HCT116 (cell line): ENCODE results near the gene TRPM4.

ENCODE experiments used
- EGR1 ChIP-seq: IDR thresholded peaks from 2 replicates; pipeline ENCODE4 v1.6.1; 2012; ENCODE audit warnings: low read depth
- TF ChIP-seq, protein P1 (sequence below), 3 experiments: fragments of 200-600 bp in 1 of 3; sonication (generic) in 1 of 3; IDR thresholded peaks in 2 of 3; conservative IDR thresholded peaks in 1 of 3; 2 replicates each; pipeline ENCODE4 v1.5.1; 2012 to 2017; ENCODE audit warnings: low read depth in 2 of 3, low read length in 2 of 3, antibody characterized with exemption in 1 of 3, borderline replicate concordance in 1 of 3, control low read depth in 1 of 3, mild to moderate bottlenecking in 1 of 3, mixed read lengths in 1 of 3, mixed run types in 1 of 3, moderate library complexity in 1 of 3; ENCODE audit not compliant: insufficient read depth in 1 of 3
- TF ChIP-seq, protein P2 (sequence below): IDR thresholded peaks from 2 replicates; pipeline ENCODE4 v1.6.1; 2011; ENCODE audit warnings: mild to moderate bottlenecking, low read length, moderate library complexity; ENCODE audit not compliant: insufficient replicate concordance; ENCODE audit errors: extremely low read depth

DNA sequence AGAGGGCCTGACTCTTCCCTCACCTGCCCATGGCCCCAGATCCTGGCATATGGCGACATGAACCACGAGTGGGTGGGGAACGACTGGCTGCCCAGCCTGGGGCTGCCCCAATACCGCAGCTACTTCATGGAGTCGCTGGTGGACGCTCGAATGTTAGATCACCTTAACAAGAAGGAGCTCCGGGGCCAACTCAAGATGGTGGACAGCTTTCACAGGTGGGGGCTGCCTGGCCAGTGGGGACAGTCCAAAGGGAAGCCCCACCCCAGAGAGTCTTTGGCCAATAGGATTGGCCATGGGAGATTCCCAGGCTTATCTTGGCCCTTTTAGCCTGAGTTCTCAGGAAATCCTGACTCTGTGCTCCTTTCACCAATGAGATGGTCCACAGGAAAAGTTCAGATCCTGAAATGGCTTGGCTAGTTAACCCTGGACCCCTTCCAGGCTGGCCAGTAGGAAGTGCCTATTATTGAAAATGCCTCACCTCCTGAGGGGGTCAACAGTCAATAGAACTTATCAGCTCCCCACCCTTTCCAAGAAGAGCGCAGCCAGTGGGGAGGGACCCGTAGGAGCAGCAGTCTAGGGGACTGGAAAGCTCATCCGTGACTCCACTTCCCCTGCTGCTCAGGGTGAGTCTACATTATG is 9.4 kb upstream of the TRPM4 start:
- TF ChIP-seq EGR1: no peak
- TF ChIP-seq, protein P1, sequence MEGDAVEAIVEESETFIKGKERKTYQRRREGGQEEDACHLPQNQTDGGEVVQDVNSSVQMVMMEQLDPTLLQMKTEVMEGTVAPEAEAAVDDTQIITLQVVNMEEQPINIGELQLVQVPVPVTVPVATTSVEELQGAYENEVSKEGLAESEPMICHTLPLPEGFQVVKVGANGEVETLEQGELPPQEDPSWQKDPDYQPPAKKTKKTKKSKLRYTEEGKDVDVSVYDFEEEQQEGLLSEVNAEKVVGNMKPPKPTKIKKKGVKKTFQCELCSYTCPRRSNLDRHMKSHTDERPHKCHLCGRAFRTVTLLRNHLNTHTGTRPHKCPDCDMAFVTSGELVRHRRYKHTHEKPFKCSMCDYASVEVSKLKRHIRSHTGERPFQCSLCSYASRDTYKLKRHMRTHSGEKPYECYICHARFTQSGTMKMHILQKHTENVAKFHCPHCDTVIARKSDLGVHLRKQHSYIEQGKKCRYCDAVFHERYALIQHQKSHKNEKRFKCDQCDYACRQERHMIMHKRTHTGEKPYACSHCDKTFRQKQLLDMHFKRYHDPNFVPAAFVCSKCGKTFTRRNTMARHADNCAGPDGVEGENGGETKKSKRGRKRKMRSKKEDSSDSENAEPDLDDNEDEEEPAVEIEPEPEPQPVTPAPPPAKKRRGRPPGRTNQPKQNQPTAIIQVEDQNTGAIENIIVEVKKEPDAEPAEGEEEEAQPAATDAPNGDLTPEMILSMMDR (IDR thresholded peaks at IDR 0.05 in 2 of 3, conservative IDR thresholded peaks at IDR 0.05 in 1 of 3; ENCODE audit: borderline replicate concordance in 1 of 3, insufficient read depth in 1 of 3, low read depth in 2 of 3, low read length in 2 of 3): no peak
- TF ChIP-seq, protein P2, sequence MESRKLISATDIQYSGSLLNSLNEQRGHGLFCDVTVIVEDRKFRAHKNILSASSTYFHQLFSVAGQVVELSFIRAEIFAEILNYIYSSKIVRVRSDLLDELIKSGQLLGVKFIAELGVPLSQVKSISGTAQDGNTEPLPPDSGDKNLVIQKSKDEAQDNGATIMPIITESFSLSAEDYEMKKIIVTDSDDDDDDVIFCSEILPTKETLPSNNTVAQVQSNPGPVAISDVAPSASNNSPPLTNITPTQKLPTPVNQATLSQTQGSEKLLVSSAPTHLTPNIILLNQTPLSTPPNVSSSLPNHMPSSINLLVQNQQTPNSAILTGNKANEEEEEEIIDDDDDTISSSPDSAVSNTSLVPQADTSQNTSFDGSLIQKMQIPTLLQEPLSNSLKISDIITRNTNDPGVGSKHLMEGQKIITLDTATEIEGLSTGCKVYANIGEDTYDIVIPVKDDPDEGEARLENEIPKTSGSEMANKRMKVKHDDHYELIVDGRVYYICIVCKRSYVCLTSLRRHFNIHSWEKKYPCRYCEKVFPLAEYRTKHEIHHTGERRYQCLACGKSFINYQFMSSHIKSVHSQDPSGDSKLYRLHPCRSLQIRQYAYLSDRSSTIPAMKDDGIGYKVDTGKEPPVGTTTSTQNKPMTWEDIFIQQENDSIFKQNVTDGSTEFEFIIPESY: no peak
